ENCODE results near the gene TAF10. TPM values are rescaled to one million over a fixed set of nuclear protein-coding genes. Genes with fewer than 3 reads are reported as not detected.

The TAF10 gene
- total RNA-seq, 1 donor from 2014 or later: 76.0 TPM

DNA sequence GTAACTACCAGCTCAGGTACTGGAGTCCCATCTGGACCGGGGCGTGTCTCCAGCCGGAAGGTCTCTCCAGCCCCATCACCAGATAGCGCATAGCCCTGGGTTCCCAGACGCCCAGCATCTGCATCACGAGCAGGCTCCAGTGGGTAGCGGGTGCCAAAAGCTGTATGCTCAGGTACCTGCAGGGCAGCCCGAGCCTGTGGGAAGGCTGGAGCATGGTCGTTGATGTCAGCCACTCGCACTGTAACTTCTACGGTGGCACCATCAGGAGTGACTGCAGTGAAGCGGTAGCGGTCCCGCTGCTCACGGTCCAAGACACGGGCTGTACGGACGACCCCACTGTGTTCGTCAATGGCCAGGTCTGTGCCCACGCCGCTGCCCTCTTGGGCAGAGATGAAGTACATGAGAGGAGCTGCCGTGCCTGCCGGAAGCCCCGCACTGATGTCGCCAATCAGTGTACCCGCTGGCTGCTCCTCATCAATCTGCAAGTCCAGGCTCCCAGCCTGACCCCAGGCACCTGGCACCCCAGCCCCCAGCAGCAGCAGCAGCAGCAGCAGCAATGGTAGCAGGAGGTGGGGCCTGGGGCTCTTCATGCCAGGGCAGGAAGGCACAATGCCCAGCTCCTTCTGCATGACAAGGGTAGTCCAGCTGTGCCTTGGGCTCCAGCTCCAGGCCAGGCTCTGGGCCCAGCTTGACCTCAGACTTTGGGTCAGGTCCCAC lies 29.1 kb upstream of the TAF10 start:
- no peaks in the 10 kb centered on the region for H3K27me3 ChIP-seq
- no peaks in the 10 kb centered on the region for H3K9me3 ChIP-seq
- no peak overlapping the region for H3K27ac ChIP-seq
- H3K4me1 ChIP-seq: peaks cover 13 to 38% of the 10 kb centered on the region in 2 donors
- peak in 1 of 2 donors; percentile 53 for DNase-seq (ENCODE audit: low spot score in 2 of 2)
- H3K4me3 ChIP-seq: no peak overlapping the region
- H3K36me3 ChIP-seq: peaks cover 20 to 21% of the 10 kb centered on the region in 2 donors
- intact Hi-C loops (cut with DNase I): no loop called here
- TF ChIP-seq, protein P1, sequence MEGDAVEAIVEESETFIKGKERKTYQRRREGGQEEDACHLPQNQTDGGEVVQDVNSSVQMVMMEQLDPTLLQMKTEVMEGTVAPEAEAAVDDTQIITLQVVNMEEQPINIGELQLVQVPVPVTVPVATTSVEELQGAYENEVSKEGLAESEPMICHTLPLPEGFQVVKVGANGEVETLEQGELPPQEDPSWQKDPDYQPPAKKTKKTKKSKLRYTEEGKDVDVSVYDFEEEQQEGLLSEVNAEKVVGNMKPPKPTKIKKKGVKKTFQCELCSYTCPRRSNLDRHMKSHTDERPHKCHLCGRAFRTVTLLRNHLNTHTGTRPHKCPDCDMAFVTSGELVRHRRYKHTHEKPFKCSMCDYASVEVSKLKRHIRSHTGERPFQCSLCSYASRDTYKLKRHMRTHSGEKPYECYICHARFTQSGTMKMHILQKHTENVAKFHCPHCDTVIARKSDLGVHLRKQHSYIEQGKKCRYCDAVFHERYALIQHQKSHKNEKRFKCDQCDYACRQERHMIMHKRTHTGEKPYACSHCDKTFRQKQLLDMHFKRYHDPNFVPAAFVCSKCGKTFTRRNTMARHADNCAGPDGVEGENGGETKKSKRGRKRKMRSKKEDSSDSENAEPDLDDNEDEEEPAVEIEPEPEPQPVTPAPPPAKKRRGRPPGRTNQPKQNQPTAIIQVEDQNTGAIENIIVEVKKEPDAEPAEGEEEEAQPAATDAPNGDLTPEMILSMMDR (IDR thresholded peaks at IDR 0.05): no peak

DNA sequence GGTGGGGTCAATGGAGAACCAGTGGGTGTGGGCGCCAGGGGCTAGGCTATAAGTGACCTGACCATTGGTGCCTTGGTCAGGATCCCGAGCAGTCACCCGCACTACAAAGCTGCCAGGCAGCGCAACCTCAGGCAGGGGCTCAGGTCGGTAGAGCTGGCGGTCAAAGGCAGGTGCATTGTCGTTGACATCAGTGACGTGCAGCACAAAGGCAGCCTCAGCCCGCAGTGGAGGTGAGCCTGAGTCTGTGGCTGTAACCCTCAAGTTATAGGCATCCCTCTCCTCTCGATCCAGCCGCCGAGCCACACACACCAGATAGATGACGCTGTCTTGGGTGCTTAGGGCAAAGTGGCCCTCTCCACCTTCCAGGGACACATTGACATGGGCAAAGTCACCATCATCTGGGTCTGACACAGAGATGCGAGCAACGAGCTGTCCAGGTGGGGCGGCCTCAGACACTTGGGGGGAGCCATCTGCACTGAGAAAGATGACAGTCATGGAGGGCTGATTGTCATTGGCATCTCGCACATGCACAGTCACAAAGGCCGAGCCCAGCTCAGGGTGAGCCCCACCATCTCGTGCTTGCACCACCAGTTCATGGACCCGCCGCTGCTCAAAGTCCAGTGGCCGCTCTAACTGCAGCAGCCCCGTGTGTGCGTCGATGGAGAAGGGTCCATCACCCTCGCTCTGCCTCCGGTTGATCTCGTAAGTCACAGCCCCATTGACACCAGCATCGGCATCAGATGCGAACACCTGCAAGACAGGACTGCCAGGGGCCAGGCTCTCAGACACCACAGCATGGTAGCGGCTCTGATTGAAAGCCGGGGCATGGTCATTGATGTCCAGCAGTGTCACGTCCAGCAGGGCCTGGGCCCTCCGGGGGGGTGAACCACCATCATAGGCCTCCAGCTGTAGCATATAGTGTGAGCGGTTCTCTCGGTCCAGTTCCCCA lies 28.3 kb upstream of the TAF10 start:
- no peak overlapping the region for H3K4me3 ChIP-seq
- no peaks in the 10 kb centered on the region for H3K9me3 ChIP-seq
- H3K36me3 ChIP-seq: peaks cover 20 to 21% of the 10 kb centered on the region in 2 donors
- peak in 1 of 2 donors; percentile 56 for DNase-seq (ENCODE audit: low spot score in 2 of 2)
- no peak overlapping the region for H3K27ac ChIP-seq
- H3K27me3 ChIP-seq: no peaks in the 10 kb centered on the region
- TF ChIP-seq, protein P1 (IDR thresholded peaks at IDR 0.05): no peak
- peaks cover 12 to 33% of the 10 kb centered on the region in 2 donors for H3K4me1 ChIP-seq
- intact Hi-C loops (cut with DNase I): no loop called here

DNA sequence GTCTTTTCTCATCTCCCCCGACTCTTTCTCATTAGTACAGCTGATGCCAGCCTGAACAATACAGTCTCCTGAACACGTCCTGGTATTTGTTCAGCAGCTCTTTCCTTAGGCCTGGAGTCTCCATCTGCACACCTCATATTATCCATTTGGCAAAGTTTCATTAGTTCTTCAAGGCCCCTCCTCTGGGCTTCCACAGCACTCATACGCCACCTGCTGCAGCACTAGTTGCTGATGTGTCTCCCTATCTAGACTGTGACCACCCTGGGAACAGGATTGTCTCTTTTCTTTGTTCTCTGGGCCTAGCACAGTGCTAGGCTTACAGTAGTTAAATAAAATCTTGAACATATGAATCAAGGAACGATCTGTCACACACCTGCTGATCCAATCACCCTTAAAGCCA lies 26.4 kb upstream of the TAF10 start:
- intact Hi-C loops (cut with DNase I): loop anchor here (5.0 kb wide), 1 partner anchor 34 kb away; no protein-coding TSS in a partner anchor
- H3K27ac ChIP-seq: peak overlapping the region; percentile 27 to 38
- DNase-seq (ENCODE audit: low spot score in 2 of 2): no peak
- H3K27me3 ChIP-seq: no peaks in the 10 kb centered on the region
- peaks cover 14 to 38% of the 10 kb centered on the region in 2 donors for H3K4me1 ChIP-seq
- TF ChIP-seq, protein P1 (IDR thresholded peaks at IDR 0.05): no peak
- H3K9me3 ChIP-seq: no peaks in the 10 kb centered on the region
- H3K36me3 ChIP-seq: peaks cover 24 to 28% of the 10 kb centered on the region in 2 donors
- no peak overlapping the region for H3K4me3 ChIP-seq

DNA sequence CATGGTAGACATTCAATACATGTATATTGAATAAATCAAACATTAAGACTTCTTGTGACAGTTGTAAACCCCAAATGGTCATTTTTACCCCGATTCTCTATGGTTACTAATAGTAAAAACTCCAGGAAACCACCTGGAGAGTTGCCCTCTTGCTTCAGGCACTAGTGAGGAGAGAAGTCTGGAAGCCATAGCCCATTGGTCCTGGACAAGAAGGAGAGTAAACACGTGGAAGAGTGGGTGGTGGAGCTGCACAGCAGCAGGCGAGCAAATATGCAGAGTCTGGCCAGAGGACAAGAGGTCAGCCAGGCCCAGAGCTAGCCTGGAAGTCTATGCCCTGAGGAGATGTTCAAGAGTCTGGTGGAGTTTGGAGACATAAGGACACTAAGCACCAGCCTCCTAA lies 25.9 kb upstream of the TAF10 start:
- peaks cover 14 to 38% of the 10 kb centered on the region in 2 donors for H3K4me1 ChIP-seq
- intact Hi-C loops (cut with DNase I): loop anchor here (5.0 kb wide), 1 partner anchor 34 kb away; no protein-coding TSS in a partner anchor
- H3K27me3 ChIP-seq: no peaks in the 10 kb centered on the region
- DNase-seq (ENCODE audit: low spot score in 2 of 2): no peak
- peaks cover 29 to 33% of the 10 kb centered on the region in 2 donors for H3K36me3 ChIP-seq
- peak overlapping the region; percentile 27 to 38 for H3K27ac ChIP-seq
- no peaks in the 10 kb centered on the region for H3K9me3 ChIP-seq
- no peak overlapping the region for H3K4me3 ChIP-seq
- TF ChIP-seq, protein P1 (IDR thresholded peaks at IDR 0.05): no peak

DNA sequence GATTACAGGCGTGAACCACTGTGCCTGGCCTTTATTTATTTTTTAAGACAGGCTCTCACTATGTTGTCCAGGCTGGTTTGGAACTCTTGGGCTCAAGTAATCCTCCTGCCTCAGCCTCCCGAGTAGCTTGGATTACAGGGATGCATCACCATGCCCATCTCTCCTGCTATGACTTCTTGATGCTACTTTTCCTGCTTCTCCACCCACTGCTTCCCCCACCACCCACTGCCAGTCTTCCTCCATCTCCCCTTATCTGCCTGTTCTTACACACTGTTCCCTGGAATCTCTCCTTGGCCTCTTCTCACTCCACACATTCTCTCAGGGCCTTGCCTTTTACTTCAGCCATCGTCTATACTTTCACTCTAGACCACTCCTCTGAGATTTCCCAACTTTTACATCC lies 24.5 kb upstream of the TAF10 start:
- Histone ChIP-seq H3K27me3 (no peaks in the 10 kb centered on the region), H3K9me3 (no peaks in the 10 kb centered on the region), H3K27ac (peak overlapping the region; percentile 24 to 62), H3K4me1 (peaks cover 14 to 38% of the 10 kb centered on the region in 2 donors), H3K36me3 (peaks cover 41 to 47% of the 10 kb centered on the region in 2 donors), H3K4me3 (no peak overlapping the region)
- intact Hi-C loops (cut with DNase I): loop anchor here (5.0 kb wide), 1 partner anchor 36 kb away; no protein-coding TSS in a partner anchor
- no peak for DNase-seq (ENCODE audit: low spot score in 2 of 2)
- TF ChIP-seq, protein P1 (IDR thresholded peaks at IDR 0.05): no peak
